Activated CD4-positive, alpha-beta T cell treated with anti-CD3 and anti-CD28 coated beads, Interleukin-2, amount 50 U/mL, for 1 hour (primary cell): ENCODE measurements around the gene ZNF628.

Source experiments
- DNase-seq: peaks from one replicate; pipeline ENCODE4 v3.0.0-alpha.2; 2020

Gene ZNF628

DNA sequence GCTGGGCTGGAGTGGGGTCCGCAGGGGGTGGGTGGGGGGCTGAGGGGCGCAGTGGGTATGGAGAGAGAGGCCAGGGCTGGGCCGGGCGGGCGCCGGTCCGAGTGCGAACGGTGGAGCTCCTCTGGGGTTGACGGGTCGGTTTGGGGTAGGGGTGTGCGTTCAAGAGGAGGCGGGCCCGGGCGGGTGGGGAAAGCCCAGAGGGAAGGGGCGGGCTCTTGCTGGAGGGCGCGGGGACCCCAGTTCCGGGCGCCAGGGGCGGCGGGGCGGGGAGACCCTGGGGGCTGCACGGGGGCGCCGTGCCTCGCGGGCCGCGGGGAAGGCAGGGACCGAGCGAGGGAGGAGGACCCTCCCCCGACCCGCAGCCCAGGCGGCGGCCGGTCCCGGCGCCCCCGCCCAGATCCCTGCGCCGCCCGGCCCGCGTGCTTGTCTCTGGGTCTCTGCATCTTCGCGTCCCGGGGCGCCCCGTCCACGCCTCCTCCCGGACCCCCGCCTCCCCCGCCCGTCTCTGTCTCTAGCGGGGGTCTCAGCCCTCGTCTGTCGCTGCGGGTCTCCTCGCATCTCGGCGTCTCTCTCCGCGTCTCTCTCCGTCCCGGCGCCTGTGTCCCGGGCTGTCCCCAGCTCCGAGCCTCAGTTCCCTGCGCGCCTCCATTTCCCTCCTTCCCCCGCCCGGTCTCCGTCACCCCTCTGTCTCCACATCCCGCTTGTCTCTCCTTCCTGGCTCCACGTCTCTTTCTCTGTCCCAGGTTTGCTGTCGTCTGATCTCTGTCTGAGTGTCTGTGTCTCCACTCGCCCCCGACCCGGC lies 25.1 kb upstream of the ZNF628 start:
- no peak for DNase-seq

DNA sequence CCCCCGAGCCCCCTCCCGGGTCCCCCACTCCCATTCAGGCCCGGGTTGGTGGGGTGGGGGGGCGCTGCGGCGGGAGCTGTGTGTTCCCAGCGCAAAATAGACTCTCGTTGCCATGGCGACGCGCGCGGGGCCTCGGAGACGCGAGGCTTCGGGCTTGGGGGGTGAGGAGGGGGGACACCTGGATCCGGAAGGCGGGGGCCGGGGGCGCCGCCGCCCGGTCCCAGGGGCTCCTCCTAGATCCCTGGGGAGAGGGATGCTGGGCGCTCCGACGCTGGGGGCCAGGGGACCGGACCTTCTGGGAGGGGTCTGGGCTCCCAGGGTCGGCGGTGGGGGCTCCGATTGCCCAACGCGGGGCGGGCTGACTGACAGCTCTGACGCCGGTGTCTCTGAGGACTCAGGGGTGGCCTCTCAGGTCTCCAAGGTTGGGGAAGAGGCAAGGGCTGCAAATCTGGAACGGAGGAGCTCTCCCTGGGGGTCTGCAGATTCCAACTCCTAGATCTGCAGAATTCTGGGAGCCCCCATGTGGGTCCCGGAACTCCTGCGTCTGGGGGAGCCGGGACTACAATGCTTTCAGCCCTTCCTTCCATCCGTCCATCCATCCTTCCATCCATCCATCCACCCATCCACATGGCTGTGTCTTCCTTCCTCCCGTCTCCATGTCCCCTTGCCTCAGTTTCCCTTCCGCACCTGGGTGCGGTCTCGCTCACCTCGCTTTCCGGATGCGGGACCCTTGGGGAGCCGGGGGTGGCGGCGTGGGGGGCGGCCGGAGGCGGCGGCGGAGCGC lies 24.3 kb upstream of the ZNF628 start:
- DNase-seq = peak; percentile 38

DNA sequence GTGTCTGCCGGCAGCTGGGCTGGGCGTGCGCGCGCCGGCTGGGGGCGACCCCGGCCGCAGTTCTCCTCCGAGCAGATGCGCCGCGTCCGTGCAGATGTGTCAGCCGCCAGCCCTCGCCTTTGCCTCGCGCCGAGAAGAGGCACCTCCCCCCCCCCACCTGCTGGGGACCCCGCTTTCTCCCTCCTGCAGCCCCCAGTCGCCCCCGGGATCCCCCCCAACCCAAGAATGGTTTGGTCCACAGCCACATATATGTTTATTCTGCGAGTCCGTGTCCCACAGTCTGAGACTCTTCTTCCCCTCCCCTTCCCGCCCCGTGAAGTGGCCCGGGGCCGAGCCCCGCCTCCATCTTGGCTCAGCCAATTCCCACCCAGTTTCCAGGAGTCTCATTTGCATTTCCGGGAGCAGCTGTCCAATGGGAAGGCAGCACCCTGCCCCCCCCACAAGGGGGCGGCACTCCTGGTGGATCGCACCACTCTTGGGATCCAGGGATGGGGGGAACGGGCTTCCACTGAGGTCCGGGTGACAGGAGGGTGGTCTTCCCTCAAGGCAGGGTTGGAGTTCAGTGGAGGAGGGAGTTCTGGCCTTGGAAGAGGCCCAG lies 23.6 kb upstream of the ZNF628 start:
- peak; percentile 30 for DNase-seq

DNA sequence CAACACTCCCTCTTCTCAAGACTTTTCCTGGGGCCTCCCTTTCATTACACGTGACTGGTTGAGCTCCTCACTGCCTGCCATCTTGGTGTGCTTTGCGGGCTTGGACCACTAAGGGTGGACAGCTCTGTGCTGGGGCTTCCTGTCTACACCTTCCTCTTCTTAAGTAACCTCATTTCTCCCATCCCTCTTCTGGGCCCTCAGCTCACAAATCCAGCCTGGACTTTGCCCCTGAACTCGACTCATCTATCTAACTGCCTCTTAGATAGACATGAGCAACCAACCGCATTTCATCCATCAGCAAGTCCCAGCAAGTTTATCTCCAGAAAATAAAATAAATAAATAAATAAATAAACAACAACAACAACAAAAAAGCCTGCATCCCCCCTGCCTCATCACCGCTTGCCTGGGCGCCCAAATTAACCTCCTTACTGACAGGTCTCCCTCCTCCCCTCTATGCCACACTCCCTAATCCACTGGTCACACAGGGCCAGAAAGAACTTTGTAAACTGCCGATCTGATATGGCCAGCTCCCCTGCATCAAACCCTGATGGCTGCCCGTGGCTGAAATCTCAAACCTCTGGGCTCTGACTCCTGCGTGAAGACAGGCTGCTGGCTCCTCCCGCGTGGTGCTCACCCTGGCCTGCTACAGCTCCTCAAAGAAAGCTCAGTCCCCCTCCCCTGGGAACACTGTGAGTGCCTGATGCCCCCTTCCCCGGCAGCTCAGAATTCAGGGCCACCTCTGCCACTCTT lies 22.7 kb upstream of the ZNF628 start:
- no peak for DNase-seq

DNA sequence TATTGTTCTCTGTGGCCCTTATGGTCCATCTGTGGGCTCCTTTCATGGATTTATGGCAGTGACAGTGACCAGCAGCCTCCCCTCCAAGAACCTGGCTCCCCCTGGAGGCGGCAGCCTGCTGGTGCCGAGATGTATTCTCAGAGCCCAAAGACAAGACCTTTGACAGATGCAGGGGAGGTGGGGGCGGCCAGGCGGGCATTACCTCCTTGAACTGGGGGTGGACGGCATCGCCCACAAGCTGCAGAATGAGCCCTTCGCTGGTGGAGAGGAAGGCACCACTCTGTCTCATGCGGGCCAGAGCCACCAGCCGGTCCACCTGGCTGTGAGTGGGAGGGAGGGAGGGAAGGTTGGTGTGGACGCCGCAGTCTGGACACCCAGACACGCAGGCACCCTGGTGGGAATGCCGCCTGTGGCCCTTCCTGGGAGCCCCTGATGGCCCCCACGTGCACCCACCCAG lies 21.6 kb upstream of the ZNF628 start:
- DNase-seq = peak; percentile 52

DNA sequence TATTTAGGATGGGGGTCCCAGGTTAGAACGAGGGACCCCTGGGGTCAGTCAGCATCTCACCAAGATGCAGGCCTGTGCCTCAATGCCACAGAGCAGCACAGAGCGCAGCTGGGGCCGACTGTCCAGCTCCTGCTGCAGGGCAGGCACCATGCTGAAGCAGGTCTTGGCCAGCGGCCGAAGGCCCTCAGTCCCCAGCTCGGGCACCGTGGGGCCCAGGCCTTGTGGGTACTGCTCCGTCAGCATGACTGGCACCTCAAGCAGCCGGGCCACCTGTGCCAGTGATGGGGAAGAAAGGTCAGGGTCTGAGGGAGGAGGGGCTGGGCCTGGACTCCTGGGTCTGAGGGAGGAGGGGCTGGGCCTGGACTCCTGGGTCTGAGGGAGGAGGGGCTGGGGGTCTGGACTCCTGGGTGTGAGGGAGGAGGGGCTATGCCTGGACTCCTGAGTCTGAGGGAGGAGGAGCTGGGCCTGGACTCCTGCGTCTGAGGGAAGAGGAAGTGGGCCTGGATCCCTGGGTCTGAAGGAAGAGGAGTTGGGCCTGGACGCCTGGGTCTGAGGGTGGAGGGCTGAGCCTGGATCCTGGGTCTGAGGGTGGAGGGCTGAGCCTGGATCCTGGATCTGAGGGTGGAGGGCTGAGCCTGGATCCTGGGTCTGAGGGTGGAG lies 20.7 kb upstream of the ZNF628 start:
- no peak for DNase-seq

DNA sequence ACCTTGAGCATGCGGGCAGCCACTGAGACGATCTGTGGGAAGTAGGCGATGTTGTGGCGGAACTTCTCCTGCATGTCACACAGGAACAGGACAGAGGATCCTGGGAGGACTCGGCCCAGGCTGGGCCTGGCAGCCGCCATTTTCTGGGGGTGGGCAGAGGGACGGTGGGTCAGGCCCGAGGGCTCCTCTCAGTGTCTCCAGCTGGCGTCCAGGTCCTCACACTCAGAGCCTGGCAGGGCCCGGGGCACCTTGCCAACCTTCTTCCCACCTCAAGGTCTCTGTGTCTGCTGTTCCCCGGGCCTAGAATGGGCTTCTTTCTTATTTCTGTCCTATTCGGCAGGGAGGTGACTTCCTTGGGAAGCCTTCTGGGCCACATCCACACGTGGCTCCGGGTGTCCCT lies 20.1 kb upstream of the ZNF628 start:
- no peak for DNase-seq

DNA sequence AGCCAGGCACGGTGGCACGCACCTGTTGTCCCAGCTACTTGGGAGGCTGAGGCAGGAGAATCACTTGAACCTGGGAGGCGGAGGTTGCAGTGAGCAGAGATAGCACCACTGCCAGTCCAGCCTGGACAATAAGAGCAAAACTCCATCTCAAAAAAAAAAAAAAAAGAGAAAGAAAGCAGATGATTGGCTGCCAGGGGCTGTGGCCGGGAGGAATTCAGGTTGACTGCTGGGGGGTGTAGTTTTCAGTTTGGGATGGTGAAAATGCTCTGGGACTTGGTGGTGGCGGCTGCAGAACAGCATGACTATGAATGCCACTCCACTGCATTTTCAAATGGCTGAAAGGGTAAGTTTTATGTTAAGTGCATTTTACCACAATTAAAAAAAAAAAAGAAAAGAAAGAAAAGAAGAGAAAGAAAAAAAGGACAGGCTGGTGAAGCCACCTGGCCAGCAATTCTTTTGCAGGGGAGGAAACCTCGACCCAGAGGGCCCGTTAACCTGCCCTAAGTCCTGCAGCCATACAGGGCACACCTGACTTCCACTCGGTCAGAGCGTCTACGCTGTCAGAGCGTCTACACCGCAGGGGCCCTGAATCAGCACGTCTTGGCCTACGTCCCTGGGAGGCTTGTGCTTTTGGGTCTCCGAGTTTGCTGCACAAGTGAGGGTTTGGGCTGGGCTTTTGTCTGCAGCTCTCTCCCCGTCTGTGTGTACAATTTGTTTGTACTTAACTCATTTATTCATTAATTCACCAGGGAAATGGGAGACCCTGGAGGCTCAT lies 18.5 kb upstream of the ZNF628 start:
- no peak for DNase-seq

DNA sequence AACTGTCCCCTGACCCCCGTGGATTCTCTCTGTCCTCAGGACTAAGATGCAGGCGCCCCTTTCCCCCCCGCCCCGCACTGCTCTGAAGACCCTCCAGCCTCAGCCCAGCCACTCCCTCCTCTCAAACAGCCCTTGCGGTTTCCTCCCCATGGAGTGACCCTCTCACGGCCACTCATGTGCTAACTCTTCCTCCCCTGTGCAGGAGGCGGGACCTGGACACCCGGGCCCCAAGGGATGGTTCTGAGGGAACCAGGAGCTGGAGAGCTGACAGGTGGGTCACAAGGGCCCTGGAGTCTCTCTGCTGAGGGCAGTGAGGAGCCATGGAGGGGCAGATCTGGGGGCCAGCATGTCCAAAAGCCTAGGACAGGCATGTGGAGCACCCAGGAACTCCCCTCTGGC lies 16.9 kb upstream of the ZNF628 start:
- no peak for DNase-seq

DNA sequence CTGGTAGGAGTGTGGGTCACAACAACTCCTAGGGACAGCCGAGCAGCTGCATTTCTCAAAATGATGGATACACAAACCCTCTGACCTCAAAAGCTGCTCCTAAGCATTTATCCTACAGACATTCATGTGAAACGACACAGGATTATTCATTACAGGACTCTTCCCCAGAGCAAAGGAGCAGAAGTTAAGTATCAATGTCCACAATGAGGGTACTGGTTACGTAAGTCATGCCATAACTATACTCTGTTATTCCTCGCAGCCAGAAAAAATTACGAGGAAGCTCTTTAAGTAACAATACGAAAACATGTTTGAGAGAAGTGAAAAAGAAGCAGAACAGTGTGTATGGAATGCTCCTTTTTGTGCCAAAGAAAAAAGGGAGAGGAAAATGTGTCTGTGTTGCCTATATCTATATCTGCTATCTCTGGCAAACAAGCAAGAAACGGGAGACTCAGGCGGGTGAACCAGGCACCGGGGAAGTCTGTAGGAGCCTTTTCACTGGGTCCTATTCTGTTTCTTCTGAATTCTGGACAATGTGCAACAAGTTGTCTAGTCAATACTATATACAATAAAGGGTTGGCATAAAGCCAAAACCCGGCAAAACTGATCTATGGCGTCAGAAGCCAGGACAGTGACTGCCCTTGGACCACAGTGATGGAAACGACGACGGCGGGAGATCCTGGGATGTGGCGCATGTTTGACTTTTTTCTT lies 16.3 kb upstream of the ZNF628 start:
- DNase-seq = no peak

DNA sequence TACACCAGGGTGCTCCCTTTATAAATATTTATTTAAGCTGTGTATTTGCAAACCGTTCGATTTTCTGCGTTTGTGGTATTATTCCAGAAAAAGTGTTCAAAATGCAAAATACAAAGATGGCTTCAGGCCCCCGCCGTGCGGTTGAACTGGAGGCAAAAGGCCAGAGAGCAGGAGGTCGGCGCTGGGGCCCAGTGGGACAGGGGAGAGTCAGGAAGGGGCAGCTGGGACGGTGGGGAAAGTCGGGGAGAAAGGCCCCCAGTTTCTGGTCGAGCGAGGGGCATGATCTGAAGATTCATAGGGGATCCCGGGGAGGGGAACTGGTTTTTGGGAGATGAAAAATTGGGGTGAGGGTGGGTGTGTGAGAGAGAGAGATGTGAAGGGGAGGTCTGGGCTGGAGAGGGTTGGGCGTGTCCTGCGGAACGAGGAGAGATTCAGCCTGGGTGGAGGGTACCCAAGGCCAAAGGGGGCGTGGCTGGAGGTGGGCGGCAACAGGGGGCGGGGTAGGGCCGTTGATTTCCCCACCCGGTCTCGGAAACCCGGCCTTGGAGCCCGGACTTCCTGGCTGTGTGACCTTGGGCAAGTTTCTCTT lies 15.7 kb upstream of the ZNF628 start:
- DNase-seq = peak; percentile 28

DNA sequence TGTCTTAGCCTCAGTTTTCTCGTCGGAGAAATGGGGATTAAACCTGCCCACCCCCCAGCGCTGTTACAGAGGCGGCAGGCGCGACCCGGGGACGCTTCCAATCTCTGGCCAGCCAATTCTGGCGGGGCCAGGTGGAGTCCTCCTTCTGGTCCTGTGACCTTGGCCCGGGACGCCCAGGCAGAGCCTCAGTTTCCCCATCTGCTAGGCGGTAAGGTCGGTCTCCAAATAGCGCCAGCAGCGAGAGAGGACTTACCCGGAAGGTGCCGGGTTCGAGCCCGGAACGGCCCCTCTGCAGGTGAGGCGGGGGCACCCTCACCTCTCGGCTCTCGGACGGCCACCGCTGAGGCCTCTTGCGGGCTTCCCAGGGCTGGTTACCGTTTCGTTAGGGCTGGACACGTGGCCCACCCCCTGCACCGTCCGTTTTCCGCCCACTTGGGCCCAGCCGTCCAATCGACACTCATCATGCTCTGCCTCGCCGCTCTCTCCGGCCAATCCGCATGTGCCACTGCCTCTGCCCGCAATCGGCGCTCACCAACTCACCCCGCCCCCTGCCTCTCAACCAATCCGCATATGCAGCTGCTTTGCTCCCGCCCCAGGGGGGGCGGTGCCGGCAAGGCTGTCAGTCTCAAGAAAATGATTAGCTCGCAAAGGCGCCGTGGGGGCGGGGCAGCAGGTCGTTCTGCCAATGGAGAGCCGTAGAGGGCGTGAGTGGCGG lies 15.0 kb upstream of the ZNF628 start, which contains the start of gene ISOC2:
Gene ISOC2 (minus strand): TSS at position 384 of the 715 bp plus-strand sequence. CDS start 5,156 bp downstream, outside the sequence.
- DNase-seq = peak; percentile 100

DNA sequence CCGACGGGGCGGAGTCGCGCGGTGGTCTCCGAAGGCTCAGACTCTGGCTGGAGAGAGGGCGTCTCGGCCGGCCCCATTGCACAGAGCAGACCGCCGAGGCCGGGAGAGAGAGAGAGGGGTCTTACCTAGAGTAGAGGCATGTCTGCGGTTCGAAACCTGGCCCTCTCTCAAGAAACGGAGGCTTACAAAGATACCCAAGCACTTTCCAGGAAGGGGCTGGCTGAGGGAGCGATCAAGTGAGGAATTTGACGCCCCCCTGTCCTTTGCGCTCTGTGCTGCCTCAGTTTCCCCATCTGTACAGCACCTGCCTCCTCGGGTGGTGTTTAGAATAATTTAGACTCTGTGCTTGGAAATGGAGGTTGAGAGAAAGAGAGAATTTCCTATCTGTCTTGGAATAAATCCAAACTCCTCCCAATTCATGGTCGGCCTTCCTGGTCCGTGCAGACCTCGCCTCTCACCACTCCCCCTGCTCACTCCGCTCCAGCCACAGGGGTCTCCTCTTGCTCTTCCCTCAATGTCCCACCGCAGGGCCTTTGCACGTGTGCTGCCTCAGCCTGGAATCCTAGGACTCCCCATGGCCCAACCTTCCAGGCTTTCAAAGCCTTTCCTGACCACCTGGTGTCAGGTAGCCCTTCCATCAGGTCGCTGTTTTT lies 14.3 kb upstream of the ZNF628 start:
- no peak for DNase-seq

DNA sequence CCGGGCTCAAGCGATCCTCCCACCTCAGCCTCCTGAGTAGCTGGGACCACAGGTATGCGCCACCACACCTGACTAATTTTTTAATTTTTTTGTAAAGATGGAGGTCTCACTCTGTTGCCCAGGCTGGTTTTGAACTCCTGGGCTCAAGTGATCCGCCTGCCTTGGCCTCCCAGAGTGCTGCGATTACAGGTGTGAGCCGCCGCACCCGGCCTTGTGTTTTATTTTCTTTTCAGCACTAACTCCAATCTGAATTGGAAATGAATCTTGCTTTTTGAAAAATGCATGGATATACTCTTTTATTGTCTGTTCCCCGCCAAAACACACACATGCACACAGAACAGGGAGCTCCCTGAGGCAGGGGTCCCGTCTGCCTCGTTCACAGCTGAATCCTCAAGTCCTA lies 13.7 kb upstream of the ZNF628 start:
- no peak for DNase-seq

DNA sequence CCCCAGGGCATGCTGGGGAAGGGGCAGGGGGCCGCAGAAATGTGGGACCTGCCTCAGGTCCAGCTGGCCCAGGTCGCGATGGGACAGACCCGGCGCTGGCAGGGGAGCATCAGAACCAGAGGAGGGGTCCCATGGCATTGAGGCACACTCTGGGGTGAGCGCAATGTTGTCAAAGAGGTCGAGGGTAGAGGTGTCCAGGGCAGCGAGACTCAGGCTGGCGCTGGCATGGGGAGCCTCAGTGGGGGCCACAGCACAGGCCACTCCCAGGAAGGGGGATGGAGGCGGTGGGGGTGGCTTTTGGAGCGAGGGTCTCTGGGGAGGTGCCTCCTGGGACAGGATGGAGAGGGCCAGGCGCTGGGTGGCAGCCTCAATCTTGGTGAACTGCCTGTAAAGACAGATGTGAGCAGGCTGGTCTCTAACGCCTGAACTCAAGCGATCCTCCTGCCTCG lies 12.8 kb upstream of the ZNF628 start:
- DNase-seq = no peak

DNA sequence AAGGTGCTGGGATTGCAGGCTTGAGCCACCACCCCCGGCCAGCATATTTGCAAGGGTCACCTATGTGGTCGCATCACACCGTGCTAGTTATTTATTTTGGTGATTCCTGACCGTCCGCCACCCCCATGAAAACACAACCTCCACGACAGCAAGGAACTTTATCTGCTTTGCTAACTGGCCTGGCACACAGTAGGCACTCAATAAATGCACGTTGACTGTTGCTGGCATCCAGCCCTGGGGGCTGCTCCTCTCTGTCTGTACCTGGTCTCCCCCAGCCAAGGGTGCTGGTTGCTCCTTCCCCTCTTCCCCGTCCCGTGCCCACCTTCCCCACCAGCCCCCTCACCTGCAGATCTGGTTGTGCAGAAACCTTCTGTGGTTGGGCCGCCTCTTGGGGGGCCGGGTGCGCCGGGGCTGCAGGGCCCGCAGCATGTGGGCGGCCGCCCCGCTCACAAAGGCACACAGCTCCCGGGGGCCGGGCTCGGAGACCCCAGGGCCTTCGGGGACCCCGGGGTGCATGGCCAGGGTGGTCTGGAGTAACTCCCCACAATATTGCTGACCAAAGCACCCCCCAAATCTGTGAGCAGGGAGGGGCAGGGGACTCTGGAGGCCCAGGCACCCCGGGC lies 12.3 kb upstream of the ZNF628 start:
- no peak for DNase-seq

DNA sequence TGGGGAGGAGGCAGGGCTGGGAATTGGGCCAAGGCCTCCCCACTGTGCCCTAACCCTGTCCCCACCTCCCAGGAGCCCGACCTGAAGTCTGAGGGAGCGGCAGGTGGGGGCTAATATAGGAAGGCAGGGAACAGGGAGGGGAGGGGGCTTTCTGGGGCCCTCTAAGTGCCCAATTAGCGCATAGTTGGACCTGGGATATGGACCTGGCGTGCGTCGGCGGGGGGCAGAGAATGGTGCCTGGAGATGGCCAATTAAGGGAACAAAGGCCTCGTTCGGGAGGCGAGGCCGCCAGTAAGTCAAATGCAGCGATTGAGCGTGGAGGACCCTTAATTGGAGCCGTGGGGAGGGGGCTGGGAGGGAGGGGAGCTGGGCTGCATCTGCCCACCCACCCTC lies 11.8 kb upstream of the ZNF628 start, which contains the start of gene C19orf85:
Gene C19orf85 (minus strand): TSS at position 90 of the 393 bp plus-strand sequence. CDS start 197 bp downstream, outside the sequence.
- no peak for DNase-seq

DNA sequence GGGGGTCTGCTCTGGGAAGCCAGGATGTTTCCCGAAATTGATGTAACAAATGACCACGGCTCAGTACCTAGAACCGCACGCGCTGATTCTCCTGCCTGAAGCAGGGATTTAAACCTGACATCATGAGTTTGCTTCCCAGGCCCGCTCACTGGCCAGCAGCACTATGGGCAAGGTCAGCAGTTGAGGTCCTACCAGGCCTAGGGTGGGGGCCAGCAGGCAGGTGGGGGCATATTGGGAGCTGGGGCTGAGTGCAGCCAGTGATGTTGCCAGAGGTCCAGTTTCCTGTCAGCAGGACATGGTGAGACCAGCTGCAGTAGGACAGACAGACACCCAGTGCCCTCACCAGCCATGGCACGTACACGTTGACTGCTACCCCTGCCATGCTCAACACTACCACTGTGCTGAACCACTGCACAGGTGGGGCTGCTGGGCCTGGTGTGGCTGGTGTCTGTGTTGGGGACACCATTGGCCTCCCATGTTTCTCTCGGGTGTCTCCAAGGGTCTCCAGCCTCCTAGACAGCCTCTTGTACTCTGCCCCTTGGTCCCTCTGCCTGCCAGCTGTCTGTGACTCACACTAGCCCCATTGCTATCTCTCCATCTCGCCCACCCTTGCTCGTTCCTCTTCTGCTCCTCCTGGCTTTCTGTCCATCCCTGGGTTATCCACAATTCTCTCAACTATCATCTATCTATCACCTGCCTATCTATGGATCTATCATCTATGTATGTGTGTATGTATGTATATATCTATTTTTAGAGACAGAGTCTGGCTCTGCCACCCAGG lies 10.8 kb upstream of the ZNF628 start:
- DNase-seq = no peak
